HG02798 (cell line): Measurements from ENCODE around the gene CASKIN1.

ENCODE experiments used
- ATAC-seq: cut with Tn5 transposase; IDR thresholded peaks from one replicate; pipeline ENCODE4 v1.9.1; 2021; ENCODE audit warnings: mild to moderate bottlenecking; ENCODE audit not compliant: unreplicated experiment, poor library complexity

Gene CASKIN1

DNA sequence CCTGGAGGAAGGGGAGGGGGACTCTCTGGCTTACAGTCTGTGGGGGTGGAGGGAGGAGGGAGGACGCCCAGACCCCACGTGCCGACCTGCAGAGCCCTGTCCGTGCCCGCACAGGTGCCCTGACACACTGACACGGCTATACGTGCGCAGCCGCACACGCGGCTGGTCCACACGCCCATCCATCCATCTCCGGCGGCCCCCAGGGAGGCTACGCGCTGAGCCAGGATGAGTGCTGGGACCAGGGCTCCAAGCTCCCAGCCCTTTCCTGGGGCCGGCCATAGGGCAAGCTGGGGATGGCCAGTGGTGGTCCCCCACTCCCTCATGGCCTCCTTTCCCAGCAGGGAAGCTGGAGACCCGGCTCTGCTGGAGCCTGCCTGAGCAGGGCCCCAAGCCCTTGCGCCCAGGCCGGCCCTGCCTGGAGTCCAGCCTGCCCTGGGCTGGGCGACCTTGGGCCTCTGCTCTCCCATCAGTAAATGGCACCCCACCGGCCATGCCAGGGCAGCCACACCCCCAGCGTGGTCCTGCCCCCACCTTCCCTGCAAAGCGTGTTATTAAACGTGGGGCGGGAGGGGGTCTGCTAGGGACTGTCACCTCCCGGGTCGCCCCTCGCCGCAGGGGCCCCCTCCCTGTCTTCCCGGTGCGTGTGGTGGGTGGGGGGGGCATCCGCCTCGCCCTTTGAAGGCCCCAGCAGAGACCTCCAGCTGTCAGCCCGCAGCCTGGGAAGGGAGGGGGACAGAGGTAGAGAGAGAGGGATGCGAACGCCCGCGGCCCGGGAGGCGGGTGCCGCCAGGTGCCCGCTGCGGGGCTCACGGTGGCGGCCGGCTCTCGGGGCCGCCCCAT lies 863 bp downstream of the CASKIN1 start:
- ATAC-seq = no peak

DNA sequence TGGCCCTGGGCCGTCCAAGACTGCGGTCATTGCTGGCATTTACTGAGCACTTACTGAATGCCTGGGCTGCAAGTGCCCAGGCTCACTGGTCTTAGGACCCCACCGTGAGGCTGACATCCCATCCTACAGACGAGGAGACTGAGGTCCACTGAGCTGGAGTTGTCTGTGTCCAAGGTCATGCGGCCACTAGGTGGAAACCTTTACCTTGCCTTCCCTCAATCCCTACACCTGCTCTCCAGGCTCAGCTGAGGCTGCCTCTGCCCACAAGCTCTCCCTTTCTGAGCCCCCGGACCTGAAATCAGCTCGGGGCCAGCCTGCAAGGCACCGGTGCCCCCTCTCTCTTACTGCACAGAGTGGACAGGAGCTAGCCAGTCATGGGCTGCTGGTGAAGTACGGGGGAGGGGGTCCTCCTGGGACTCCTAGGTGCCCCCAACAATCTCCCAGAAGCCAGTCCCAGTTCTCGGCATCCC lies 1.5 kb downstream of the CASKIN1 start:
- ATAC-seq = no peak

DNA sequence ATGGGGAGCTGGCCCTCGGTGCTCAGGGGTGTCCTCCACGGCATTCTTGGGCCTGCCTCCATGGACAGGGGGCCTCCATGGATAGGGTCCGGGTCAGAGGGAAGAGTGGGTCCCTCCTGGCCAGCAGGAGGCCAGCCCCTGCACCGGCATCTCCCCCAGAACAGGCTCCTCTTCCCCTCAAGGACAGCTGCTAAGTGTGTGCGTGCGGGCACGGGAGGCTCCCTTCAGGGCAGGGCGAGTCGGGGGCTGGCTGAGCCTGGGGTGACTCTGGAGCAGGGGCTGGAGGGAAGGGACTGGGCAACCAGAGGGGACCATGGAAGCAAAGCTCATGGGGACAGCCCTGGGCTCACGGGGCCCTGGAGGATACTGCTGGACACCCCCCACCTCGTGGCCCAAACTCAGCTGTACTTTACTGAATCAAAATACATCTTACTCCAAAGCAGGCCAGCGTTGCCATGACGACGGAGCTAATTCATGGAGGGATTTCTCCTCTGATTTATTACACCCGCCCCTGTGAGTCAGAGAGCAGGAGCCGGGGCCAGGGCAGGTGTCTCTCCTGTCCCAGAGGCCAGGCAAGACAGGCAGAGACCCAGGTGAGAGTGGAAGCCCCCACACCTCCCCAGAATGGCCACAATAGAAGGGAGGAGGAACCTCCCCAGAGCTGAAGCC lies 2.1 kb downstream of the CASKIN1 start:
- no peak for ATAC-seq

DNA sequence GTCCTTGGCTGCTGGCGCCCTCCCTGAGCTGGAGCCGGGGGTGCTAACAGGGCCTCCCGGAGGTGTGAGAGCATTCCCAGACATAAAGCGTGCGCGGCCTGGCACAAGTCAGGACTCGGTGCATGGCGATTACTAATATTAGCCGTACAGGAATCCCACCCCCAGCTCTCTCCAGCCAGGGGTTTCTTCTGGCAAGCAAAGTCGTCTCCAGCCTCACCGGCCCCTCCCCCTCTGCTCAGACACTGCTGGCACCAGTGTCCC lies 5.0 kb downstream of the CASKIN1 start:
- no peak for ATAC-seq

DNA sequence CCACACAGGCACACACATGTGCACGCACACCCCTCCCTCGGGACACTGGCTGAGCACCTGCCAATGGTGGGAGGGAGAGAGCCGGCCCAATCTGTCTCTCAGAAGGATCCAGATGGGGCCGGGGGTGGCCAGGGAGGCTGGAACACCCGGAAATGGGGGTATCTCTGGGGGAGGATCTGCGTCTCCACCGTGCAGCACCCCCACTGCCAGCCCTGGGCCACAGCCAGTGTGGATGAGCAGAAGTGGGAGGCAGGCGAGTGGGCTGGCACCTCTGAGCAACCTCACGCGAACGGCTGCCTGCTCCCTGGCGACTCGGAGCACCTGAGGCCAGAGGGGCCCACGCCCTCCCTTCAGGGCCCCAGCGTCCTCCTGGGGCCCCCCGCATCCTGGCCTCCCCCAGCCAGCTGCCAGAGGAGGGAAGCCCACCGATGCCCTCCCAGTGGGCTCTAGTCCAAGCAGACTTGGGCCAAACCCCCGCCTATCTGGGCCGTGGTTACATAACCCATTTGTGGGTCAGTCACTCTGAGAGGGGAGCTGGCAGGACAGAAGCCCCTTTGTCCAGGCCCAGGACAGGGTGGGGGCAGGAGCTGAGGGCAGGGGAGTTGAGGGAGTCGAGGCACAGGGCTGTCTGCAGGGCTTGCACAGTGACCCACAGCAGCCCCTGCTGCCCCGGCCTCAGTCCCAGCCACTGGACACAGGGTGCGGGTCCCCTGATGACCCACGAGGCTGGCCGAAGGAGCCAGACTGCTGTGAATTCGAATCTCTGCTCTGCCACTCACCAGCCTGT lies 5.6 kb downstream of the CASKIN1 start:
- no peak for ATAC-seq

DNA sequence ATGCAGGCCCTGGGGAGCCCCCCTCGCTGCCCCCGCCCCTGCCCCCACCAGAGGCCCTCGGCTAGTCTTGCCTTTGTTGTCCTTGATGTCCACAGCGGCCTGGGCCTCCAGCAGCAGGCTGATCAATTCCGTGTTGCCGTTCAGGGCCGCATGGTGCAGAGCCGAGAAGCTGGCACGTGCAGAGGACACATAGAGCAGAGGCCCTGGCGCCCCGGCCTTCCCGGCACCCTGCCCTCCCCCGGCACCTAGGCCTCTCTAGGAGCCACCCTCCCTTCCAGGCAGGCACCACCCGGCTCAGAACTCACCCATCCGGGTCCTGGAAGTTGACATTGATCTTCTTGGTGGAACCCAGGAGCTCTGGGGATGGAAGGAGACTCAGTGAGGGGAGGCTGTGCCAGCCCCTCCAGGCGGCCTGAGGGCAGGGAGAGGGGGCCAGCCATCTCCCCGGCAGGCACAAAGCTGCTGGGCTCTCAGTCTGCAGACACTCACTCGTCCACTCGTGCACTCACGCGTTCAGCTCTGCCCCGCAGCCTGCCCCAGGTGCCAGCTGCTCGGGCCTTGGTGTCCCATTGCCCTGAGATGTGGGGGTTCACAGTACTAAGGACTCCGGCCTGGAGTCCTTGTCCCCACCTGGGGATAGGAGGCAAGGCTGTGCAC lies 6.3 kb downstream of the CASKIN1 start:
- no peak for ATAC-seq

DNA sequence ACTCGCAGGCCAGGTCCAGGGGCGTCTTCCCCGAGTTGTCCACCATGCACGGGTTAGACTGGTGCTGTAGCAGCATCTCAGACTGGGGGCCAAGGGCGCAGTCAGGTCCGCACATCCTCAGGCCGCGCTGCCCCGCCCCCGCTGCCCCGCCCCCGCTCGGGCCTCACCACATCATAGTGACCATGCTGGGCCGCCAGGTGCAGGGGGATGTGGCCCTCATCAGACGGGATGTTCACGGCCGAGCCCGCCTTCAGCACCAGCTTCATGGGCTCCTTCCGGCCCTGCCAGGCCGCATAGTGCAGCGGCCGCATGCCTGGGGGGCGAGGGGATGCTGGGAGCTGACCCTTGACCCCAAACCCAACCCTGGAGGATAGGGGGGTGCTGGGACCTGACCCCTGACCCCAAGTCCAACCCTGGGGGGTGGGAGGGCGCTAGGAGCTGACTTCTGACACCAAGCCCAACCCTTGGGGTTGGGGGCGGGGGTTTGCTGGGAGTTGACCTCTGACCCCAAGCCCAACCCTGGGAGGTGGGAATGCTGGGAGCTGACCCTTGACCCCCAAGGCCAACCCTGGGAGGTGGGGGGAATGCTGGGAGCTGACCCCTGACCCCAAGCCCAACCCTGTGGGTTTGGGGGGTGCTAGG lies 7.0 kb downstream of the CASKIN1 start:
- no peak for ATAC-seq

DNA sequence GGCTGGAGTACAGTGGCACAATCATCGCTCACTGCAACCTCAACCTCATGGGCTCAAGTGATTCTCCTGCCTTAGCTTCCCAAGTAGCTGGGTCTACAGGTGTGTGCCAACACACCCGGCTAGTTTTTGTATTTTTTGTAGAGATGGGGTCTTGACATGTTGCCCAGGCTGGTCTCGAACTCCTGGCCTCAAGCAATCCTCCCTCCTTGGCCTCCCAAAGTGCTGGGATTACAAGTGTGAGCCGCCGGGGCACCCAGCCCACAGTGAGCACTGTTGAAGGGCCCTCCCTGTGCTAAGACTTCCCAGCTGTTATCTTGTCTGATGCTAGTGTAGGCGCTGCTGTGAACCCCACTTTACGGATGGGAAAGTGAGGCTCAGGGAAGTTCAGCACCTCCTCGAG lies 8.0 kb downstream of the CASKIN1 start:
- no peak for ATAC-seq

DNA sequence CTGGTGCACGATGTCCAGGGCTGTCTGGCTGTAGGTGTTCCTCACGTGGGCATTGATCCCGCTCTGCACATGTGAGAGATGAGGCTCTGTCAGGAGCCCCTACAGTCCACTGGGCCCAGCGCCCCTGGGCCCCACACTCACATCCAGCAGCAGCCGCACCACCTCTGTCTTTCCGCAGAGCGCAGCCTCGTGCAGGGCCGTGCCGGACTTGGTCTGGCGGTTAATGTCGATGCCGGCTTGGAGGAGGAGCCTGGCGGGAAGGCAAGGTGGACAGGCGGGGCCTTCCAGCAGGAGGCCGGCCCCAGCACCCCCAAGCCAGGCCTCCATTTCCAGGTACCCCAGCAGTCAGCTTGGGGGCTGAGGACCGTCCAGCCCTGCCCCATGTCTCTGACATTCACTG lies 9.2 kb downstream of the CASKIN1 start:
- ATAC-seq = no peak

DNA sequence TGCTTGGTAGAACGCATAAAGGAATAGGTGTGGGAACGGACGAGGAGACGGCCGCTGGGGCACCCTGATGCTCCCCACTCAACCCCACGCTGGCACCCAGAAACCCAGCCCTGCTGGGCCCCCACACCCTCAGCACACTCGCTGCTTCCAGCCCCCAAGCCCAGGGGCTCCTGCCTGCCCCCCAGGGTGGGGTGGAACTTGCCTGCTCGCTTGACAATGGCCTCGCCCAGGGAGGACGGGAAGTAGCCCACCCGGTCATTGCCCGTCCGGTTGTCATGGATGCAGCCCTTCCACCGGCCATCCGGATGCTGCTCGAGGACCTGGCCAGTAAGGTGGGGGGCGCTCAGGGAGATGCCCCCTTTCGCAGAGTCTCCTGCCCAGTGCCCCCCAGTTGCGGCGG lies 9.9 kb downstream of the CASKIN1 start:
- no peak for ATAC-seq

DNA sequence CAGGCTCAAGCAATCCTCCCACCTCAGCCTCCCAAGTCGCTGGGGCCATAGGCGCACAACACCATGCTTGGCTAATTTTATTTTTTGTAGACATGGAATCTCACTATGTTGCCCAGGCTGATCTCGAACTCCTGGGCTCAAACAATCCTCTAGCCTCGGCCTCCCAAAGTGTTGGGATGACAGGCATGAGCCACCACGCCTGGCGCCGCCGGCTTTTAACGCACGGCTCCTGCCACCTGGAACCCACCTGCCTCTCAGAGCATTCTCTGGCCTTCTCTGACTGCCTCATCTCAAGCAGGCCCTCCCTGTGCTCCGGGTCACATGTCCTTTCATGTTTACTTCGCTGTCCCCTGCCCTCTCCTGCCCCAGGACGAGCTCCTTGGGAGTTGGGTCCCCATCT lies 10.3 kb downstream of the CASKIN1 start:
- no peak for ATAC-seq

DNA sequence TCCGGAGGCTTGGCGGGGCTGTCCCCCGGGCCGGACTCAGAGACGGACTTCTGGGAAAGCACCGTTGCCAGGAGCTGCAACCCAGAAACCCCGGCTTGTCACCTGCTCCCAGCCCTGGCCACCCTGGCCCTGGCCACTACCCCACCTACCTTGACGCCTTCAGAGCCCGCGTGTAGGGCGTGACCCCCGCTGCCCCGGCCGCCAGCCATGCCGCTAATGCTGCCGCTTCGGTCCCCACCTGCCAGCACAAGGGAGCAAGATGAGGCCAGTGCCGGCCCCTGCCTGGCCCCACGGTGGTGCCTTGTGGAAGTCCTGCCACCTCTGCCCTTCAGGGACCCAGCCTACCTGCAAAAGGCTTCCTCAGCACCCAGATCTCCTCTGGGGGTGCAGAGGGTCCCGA lies 11.4 kb downstream of the CASKIN1 start:
- ATAC-seq = no peak

DNA sequence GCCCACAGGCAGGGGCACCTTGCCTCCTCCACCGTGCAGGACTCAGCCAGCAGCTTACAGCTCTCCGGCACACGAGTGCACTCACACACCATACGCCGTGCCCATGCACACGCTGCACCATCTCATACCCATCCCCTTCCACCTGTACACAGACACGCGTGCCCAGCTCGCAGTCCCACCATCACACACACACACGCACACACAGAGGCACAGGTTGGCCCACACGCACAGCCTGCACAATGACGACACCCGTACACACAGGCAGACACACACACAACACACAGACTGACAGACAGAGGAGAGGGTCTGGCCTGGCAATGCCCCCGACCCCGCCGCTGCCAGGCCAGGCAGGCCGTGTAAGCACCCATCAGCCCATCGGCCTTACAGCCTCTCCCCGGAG lies 12.1 kb downstream of the CASKIN1 start:
- no peak for ATAC-seq

DNA sequence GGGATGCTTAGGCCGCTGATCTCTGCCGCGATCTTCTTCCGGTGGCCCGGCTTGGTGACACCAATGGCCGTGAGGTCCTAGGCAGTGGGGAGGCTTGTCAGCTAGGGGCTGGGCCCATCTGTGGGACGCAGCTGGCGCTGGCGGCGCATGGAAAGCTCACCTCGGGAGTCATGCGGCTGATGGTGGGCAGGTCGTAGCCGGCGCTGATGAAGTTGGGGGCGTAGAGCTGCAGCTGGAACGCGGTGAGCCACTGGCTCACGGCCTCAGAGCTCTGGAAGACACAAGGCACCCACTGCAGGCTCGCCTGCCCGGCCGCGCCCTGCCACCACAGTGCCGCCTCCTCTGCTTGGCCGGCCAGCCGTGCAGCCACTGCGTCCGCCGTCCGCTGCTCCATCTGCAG lies 12.7 kb downstream of the CASKIN1 start:
- ATAC-seq = no peak

DNA sequence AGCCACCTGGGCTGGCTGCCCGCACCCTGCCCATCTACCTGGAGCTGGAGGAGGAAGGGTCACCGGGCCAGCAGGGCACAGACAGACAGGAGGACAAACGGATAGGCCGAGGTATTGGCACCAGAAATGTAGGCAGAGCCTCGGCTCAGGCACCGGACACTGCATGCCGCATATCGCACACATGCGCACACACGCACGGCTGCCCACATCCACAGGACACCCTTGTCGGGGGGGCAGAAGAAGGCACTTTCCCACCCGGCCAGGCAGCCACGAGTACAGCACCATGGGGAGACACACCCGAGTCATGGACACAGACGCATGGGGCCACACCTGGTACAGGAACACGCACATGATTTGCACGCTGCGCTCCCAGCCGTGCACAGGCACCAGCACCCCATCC lies 14.5 kb downstream of the CASKIN1 start:
- ATAC-seq = no peak

DNA sequence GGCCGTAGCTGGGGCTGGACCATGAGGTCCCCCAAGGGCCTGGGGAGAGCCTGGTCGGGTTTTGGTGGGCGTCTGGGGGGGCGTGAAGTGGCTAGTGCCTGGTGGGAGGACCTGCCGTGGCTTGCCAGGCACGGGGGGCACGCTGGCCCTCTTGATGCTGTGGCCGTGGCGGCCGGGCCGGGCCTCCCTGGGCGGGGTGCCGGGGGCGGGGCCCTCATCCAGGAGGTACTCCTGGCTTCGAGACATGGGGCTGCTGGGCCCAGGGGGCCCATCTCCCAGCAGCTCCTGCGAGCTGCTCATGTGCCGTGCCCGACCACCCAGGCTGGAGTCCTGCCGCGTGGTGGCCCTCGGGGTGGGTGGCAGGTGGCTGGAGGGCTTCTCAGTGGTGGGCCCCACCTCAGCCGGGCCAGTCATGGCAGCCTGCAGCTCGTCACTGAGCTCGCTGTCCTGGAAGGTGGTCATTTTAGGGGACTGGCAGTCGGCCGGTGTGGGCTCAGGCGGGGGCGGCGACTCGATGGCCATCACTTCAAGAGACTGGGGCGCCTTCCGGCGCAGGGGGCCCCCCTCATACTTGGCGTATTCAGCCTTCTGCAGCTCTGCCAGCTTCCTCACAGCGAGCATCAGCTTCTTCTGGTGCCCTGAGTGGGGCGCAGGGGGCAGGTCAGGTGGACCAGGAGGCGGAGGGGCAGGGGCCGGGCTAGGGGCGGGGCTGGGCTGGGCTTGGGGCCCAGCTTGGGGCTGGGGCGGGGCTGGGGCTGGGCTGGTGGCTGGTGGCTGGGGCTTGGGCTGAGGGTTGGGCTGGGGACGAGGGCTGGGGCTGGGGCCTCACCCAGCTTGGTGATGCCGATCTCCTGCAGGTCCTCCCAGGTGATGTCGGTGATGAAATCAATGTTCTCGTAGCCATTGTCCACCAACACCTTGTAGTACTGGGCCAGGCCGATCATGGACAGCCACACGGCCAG lies 15.2 kb downstream of the CASKIN1 start:
- ATAC-seq = no peak

DNA sequence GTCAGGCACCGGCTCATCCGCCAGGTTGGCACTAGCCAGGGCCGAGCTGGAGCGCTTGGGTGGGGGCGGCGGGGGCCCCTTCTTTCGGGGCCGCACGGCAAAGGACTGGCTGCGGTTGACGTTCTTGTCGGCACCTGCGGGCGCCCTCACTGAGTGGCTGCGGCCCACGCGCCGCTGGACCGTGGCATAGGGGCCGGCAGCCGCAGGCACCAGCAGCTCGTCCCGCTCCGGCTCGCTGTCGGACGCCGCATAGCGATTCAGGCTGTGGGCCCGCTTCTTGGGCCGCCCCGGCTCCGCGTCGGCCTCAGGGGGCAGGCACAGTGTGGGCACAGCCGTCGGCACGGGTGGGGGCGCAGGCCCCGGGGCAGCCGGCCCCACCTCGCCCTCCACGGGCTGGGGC lies 15.9 kb downstream of the CASKIN1 start:
- ATAC-seq = no peak

DNA sequence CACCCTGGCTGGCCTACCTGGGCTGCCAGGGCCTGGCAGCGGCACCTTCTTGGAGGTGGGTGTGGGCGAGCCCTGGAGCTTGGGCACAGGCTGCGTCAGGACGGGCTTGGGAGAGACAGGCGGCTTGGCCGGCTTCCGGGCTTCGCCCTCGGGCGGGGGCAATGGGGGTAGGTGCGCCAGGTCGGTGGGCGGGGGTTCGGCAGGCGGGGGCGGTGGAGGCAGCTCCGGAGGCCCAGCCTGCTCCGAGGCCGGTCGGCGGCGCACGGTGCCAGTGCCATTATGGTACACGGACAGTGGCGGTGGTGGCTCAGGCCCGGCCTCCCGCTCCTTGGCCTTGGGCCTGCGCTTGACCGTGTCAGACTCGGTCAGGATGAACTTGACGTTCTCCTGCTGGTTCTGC lies 16.8 kb downstream of the CASKIN1 start:
- no peak for ATAC-seq

DNA sequence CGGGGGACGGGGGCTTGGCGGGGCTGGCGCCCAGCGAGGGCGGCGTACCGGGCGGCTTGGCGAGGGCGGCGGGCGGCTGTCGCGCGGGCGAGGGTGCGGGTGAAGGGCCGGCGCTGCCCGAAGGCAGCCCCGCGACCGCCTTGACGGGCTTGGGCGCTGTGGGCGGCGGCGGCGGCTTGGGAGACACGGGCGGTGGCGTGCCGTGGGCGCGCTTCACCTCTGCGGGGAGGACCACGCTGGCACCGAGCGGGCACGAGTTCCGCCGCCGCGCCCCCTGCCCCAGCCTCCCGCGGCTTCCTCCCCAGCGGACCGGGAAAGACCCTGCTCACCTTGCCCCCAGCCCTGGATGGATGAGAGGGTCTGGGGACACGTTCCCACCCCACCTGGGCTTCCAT lies 17.3 kb downstream of the CASKIN1 start:
- ATAC-seq = no peak
